Activated CD4-positive, alpha-beta T cell treated with anti-CD3 and anti-CD28 coated beads, Interleukin-2, amount 50 U/mL, for 4 hours (primary cell): Measurements from ENCODE around the gene FNDC3B.

Experiments used
- DNase-seq, 2 experiments: peaks; one replicate each; pipeline ENCODE4 v3.0.0-alpha.2; 2020

Gene FNDC3B

DNA sequence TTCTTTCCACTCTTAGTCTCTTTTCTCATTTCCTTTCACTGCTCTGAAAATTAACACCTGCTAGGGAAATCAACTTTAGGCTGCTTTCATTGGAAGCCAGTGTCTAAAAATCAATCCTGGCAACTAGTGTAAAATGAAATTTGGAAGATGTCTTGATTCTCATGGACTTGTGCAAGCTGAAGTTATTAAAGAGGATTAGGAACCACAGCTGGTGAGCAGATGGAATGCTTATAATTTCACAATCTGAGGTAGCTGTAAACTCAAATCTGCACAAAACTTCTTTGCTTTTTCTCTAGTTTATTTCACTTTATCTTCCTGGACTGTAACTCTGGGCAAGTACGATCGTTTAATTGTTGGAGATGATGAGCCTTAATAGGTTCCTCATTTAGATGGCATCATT, 233.3 kb downstream of the FNDC3B start:
- no peak for DNase-seq

DNA sequence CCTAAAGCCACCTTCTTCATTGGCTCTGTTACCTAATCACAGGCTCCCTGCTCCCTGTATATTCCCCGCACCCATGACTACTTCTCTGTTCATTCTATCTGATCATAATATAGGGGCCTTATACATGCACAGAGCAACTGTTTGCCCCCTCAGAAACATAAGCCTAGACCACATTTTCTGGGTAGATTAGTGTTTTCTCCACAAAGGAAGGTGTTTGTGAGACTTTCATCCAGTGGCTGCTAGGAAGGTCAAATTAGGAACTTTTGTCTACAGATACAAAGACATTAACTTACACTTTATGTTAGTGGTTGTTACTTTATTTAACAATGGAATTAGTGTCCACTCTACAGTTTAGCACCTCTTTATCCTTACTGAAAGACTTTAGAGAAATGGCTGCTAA, 234.0 kb downstream of the FNDC3B start:
- no peak for DNase-seq

DNA sequence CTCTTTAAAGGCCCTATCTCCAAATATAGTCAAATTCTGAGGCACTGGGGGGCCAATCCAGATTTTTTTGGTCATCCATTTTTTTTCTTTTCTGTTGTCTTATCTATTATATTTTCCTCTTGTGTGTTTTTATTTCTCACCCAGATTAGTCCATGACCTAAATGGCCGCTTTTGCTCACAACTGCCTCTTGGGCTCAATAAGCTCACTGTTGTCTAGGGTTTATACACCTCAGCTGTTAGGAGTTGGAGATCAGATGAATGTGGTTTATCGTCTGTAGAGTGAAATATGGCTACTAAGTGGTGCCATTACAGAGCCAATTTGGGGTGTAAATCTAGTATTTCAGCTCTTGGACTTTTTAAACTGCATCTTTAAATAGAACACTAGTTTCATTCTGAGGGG, 235.5 kb downstream of the FNDC3B start:
- DNase-seq = no peak

DNA sequence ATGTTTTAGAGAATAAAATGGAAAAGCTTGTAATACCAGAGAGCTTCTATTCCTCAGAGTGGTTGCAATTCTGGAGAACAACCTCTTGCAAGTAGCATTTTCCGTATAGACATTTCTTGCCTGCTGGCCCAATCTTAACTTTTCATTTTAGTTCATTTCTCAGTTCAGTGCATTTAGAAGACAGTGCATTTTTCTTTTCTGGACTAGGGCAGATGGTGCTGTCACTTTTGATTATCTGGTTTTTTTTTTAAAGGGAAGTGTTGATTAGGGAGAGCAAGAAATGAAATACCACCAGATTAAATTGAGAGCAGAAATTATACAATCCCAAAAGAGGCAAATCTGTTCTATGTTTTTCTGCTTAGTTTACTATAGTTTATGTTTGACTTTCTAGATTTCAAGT, 236.2 kb downstream of the FNDC3B start:
- no peak for DNase-seq

DNA sequence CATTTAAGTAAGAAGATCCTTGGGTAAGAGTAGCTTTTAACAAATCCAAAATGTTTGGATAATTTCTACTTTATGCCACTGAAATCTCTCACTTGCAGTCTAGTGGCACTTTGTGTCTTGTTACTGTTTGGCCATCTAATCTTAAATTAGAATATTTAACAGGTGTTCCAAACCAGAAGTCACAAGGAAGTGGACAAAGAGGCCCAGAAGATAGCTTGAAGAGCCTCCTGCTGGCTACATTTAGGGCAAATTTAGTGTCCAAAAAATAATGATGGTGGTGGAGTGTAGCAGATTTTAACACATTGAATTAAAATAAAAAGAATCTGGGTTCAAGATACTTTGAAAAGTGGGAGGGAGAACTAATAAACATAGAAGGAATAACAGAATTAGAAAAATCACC, 236.7 kb downstream of the FNDC3B start:
- no peak for DNase-seq

DNA sequence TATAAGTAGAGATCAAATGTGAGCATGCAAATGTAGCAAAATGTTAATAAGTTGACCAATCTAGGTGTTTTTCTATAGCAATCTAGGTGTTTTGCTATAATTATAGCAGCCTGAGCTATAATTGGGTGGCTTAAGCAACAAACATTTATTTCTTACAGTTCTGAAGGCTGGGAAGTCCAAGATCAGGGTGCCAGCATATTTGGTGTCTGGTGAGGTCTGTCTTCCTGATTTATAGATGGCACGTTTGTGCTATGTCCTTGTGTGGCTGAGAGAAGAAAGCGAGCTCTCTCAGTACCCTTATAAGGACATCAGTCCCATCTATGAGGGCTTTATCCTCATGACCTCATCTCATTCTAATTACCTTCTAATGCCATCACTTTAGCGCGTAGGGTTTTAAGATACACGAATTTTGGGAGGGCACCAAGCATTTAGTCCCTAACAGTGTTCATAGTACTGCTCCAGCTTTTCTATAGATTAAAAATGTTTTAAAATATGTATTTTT, 237.8 kb downstream of the FNDC3B start:
- no peak for DNase-seq

DNA sequence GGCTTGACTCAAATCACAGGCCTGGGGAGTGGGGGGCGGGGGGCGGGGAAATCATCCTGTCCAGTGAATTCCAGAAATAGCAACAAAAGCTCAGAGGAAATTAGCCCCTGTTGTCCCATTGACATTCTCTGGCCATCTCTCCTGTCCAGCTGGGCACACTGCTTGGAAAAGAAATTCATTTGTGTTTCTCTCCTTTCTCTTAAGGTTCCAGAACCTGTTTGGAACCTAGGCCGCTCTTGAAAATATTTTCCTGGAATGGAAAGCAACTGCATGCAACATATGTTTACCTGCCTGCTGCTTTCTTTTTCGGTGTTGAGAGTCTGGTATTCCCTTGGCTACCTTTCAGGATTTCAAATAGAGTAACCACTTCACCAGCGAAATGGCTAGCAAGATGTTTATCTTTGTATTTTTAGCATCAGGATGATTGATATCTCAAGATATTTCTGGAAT, 239.8 kb downstream of the FNDC3B start:
- DNase-seq = no peak

DNA sequence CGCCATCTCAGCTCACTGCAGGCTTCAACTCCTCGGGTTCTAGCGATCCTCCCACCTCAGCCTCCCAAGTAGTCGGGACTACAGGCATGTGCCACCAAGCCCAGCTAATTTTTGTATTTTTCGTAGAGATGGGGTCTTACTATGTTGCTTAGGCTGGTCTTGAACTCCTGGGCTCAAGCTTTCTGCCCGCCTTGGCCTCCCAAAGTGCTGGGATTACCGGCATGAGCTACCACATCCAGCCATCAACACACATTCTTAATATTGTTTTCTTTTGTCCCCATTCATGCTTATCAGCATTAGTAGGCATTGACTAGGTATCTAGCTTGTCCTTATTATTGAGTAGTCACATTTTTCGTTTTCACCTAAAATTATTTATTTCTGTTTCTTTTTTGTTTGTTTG, 240.6 kb downstream of the FNDC3B start:
- DNase-seq = no peak

DNA sequence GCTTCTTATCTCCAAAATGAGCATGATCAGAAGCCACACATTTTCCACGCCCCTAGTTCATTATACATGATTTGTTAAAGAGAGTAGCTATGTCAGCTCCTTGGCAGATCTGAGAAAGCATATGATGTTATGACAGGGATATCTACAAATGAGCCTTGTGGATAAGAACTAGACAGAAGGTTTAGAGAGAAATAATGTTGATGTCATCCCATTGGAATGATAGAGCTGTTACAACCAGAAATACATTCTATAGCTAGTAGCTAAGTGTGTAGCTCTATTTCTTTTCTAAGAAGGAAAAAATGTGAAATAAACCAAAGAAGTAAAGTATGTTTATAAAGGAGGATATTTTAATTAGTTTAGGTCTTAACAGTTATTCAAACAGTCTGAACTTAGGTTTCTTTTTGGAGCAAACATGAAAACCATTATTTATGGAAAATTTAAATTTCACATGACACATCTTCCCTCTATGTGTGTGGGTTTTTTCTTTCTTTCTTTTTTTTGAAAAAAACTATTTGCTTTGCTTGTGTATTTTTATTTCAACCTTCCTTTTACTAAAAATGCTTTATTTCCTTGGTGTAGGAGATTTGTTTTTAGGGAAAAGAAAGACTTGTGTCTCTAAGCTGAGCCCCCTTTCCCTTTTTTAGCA, 241.2 kb downstream of the FNDC3B start:
- no peak for DNase-seq

DNA sequence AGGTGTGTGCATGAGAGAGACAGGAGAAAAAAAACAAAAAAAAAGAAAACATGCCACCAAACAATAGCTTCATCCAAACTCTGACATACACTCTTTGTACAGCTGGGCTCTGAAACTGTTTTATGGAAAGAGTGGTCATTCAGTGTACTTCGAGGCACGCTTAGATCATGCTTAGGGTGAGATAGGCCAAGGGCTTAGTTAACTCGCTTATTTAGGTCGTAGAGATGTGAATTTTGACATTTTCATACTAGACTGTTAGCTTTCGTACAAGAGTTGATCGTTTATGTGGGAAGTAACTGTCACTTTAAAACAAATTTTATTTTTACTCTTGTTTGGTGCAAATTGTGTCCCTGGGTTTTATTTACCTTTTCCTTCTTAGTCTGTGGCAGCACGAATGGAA, 242.5 kb downstream of the FNDC3B start:
- DNase-seq = no peak

DNA sequence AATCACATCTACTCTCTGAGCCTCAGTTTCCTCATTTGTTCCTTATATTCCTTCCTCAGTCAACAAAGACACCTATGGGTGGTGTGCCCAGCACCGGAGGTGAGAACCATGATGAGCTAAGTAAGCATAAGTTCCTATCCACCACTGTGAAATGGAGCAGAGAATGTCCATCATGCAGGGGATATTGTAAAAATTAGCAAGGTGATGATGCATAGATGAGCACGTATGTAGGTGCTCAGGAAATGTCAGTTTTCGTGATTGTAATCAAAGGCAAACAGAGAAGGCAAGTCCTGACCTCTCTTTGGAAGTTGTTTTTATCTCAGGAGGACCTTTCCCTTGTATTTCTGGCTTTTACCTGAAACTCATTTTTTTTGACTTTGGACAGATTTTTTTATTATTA, 243.5 kb downstream of the FNDC3B start:
- DNase-seq = no peak

DNA sequence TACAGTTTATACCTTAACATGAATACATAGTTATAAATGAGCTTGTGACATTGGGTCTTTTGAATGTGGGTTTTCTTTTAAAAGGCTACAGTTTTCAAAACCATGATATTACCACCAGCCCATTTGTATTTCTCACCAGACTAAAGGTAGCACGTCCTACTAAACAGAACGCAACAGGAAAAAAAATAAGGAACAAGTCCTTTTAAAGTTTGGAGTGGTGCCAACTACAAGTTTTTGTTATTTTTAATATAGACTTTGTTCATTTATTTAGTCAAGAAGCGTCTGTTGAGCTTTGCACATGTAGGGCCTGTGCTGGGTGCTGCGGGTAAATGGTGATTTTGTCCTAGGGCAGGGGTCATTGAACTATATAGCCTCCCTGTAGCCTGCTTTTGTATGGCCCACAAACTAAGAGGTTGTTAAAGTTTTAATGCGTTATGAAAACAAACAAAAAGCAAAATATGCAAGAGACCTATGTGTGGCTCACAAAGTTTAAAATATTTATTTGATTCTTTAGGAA, 244.5 kb downstream of the FNDC3B start:
- no peak for DNase-seq

DNA sequence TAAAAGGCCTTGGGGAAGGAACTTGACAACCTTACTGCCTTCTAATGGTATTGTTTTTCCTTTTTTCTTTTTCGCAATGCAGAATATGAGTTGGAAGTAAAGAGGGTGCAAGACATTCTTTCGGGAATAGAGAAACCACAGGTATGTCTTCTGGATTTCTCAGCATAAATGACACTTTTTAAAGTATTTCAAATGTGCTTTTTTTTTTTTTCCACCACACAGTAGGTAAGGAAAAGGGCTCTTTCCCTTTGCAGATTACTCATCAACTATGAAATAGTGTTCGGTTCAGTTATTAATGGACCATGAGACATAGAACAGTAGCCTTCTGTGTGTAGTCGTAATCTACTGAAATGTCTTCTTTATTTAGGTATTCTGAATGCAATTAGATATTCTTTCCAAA, 246.5 kb downstream of the FNDC3B start:
- DNase-seq = no peak

DNA sequence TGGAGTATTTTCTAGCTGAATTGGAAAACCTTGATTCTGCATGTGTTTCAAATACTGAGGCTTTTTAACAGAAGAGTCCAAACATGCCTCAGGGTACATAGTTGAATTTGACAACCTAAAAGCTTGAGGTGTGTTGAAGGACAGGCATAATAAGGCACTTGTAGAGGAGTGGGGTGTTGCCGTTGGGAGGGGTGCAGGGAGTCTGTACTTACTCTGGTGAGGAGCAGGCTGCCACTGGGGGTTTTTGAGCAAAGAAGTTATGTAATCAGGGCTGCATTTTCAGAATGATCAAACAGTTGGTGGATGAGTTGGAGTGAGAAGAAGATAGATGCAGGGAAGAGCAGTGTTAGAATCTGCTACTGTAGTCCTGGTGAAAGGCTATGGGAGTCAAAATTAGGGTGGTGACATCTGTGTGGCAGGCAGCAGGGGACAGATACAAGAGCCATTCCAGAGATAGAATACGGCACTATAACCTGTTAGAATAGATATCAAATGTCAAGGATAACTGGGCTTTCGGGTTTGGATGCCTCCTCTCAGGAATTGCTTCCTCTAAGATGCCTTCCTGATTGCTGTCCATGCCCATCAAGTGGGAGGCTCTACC, 247.3 kb downstream of the FNDC3B start:
- no peak for DNase-seq

DNA sequence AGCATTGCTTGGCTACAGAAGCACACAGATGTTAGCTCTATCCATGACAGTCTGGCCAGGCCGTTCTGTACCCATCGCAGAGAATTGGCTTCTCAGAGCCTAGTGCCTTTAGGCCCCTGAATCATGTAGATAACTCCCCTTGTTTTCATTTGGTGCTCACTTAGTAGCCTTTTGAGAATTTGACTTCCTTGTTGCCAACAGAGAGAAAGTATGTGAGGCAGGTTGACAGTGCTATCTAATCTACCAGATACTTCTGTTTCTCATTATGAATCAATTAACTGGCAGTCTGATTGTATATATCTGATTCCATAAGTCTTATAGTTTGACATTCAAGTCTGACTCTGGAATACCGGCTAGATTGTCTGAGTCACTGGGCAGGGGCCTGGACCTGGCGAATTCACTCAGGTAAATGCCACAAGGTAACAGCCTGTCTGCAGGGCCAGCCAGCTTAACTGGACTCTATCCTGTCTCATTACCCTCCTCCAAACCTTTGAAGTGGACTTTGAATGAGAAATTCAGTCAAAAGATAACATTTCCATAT, 248.6 kb downstream of the FNDC3B start:
- DNase-seq = no peak

DNA sequence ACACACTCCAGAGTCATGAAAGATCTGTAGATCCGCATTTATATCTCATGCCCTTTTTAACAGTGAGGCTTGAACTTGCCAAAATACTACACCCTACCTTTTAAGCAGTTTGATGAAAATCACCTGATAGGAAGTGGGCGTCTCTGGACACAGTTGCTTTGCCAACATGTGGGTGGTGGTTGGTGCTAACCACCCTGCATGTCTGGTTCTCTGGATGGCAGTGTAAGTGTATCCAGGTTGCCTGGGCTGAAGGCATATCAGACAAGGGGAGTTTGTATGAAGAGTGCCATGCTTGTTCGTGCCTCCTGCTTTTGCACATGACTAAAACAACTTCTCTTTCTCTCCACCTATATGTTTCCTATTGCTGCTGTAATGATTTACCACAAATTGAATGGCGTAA, 249.3 kb downstream of the FNDC3B start:
- no peak for DNase-seq

DNA sequence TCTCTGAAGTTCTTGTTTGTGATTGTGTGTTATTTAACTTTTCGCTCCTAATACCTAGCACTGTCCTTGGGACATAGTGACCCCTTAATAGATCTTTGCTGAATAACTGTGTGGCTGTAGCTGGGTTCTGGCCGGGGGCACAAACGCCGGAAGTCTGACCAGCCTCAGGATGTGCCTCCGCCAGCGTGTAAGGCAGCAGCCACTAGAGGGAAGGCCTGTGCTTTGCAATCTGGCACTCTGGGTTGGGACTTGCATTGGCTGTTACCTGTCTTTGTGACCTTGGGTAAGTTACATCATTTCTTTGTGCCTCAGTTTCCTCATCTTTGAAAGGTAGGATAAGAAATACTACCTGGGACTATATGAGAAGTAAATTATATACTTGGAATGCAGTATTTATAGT, 250.2 kb downstream of the FNDC3B start:
- no peak for DNase-seq

DNA sequence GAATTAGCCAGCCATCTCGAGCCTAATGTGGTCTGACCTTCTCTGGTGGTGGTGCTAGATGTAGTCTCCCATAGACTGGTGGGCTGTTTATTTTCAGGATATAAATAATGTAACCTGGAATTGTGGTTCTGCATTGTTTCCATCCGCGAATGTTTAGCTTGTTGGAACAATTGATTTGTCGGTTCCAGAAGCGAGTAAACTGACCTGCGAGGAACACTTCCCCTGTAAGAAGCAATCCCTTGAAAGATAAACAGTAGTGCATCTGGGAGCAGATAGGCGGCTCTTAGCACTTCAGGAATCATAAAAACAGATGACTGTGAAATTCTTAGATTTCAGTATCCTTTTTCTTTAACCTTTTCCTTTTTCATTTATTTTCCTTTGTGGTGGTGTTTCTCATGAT, 251.1 kb downstream of the FNDC3B start:
- no peak for DNase-seq

DNA sequence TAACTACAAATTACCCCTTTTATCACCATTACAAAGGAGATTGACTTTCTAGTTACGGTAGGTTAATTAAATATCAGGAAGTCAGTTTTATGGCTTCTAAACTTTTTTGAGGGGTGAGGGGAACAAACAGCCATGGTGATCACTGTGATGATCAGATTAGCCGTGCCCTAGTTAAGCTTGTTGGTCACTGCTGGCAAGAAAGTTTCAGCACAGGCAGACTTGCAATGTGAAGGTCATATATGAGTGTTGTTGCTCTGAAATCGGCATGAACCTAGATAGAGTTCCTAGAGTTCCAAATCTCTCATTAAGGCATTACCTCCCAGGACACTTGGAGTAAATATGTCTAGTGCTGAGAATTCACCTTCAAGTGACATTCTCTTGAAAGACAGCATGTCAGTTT, 252.3 kb downstream of the FNDC3B start:
- no peak for DNase-seq

DNA sequence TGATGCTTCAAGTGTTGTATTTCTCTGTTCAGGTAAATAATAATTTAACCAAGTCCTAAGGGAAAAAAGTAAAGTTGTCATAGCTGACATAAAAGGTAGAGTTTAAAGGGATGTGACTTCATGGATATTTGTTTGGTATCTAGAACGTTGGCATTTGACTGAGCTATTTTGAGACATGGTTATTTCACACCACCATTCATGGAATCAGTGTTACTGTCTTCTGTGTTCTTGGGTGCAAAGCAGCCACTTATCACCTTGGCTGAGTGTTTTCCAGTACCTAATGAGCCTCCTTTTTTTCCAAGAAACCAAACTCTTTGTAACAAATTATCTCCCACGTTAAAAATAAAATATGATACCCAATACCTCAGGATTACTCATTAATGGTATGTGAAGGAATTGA, 253.0 kb downstream of the FNDC3B start:
- DNase-seq = no peak

DNA sequence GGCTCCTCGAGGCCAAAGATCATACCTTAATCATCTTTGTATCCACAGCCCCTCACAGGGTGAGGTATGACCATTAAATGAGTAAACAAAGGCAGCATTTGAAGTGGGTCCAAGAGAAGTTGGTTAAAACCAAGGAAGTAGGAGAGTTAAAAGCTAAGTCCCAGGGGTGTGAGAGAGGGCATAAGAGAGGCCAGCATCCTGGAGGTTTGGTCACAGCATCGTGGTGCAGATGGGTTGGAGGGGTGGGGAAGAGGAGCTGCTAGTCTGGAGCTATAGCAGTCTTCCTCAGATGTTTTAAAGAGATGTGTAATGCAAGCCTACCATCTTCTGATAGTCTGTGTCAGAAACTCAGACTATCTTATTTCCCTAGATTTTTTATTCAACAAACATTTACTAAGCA, 253.7 kb downstream of the FNDC3B start:
- no peak for DNase-seq

DNA sequence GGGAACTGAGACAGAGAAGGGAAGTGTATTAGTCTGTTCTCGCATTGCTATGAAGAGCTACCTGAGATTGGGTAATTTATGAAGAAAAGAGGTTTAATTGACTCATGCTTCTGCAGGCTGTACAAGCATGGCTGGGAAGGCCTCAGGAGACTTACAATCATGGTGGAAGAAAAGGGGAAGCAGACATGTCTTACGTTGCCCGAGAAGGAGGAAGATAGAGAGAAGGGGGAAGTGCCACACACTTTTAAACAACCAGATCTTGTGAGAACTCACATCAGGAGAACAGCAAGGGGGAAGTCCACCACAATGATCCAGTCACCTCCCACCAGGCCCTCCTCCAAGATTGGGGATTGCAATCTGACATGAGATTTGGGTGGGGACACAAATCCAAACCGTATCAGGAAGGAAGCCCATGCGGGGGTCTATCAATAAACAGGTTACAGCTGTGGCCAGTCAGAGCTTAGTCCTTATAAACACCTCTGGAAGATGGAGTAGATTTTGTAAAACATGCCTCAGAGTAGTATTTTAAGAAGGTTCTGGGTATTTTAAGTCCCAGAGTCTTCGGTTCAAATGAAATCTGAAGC, 254.9 kb downstream of the FNDC3B start:
- no peak for DNase-seq

DNA sequence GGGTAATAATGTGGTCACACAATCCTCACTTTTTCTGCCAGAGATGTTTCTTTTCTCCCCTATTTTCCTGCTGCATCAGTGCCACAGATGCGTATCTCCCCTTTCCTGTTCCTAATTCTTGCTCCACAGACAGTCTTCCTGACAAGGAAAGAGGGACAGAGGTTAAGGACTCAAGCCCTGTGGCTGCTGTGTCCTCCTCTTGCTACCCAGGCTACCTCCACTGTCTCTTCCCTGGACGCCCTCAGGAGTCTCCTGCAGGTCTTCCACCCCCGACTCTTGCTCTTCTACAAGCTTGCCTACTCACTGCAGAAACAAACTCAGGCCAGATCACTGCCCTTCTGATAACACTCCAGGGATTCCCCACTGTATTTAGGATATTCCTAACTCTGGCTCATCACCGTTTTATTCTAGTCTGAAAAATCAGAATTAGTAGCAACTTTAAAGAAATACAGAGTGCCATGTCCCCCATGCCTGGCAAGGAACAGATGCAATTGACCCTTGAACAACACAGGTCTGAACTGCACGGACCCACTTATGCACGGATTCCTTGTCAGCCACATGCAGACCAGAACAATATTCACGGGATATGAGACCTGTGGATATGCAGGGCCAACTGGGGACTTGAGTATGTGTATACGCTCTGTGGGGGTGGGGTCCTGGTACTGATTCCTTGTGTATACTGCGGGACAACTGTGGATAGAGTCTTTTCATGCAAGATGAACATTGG, 257.0 kb downstream of the FNDC3B start:
- no peak for DNase-seq

DNA sequence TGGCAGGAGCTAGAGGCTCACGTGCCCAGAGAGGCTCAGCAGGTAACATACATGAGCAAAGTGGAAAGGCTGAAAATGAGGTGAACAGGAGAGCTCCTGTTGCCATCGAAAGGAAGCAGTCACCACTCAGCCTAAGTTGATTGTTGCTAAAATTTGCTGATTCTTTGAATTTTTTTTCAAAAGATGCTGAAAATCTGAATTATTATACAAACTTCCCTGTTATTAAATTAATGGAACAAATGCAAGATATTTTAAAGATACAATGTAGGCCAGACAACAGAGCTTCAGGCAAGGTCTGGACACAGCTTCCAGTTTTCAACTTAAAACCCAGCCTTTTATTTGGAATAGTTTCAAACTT, 257.6 kb downstream of the FNDC3B start:
- DNase-seq = no peak
